GM12801 (cell line): ENCODE data around the gene TSSK2.

ENCODE experiments used
- TF ChIP-seq, protein P1 (sequence below): IDR thresholded peaks from one replicate; pipeline ENCODE4 v1.5.1; 2011; ENCODE audit warnings: control low read depth; ENCODE audit not compliant: insufficient read length; ENCODE audit errors: extremely low read depth

The TSSK2 gene

DNA sequence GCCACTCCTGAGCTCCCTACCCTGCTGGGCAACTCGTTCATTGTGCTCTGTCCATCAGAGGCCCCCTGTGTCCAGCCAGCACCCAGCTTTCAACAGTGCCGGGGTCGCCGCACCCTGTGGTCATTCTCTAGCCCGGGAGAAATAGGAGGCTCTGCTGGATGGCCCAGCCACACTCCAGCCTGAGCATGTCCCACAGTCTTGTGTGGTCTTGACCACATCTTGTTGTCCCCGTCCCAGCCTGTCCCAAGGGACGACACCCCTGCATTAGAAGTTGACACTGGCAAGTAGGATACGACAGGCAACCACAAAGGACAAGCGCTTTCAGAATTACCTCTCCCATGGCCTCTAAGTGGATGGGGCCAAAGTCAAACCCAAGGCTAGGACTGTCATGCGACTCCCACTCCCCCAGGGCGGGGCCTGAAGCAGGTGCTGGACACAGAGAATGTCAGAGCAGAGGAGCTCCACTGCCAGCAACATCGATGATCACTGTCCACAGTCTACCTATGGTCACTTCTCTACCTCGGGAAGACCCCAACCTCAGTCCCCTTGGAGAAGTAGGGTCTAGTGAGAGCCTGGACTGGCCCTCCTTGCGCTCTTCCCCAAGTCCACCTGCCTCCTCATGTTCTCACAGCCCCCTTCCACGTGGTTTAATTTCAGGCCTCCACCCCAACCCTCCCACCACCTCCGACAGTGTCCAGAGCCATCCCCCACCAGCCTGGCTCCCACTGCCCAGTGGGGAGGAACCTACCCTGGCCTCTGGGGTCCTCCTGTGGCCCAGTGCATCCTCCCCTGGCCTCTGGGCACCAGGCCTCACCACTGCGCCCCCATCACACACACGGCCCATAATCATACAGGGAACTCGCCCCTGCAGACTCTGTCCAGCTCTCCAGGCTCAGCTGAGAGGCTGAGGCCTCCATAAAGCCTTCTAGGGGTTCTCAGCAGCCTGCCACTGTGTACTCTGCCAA lies 4.5 kb upstream of the TSSK2 start:
- TF ChIP-seq, protein P1, sequence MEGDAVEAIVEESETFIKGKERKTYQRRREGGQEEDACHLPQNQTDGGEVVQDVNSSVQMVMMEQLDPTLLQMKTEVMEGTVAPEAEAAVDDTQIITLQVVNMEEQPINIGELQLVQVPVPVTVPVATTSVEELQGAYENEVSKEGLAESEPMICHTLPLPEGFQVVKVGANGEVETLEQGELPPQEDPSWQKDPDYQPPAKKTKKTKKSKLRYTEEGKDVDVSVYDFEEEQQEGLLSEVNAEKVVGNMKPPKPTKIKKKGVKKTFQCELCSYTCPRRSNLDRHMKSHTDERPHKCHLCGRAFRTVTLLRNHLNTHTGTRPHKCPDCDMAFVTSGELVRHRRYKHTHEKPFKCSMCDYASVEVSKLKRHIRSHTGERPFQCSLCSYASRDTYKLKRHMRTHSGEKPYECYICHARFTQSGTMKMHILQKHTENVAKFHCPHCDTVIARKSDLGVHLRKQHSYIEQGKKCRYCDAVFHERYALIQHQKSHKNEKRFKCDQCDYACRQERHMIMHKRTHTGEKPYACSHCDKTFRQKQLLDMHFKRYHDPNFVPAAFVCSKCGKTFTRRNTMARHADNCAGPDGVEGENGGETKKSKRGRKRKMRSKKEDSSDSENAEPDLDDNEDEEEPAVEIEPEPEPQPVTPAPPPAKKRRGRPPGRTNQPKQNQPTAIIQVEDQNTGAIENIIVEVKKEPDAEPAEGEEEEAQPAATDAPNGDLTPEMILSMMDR = no peak

DNA sequence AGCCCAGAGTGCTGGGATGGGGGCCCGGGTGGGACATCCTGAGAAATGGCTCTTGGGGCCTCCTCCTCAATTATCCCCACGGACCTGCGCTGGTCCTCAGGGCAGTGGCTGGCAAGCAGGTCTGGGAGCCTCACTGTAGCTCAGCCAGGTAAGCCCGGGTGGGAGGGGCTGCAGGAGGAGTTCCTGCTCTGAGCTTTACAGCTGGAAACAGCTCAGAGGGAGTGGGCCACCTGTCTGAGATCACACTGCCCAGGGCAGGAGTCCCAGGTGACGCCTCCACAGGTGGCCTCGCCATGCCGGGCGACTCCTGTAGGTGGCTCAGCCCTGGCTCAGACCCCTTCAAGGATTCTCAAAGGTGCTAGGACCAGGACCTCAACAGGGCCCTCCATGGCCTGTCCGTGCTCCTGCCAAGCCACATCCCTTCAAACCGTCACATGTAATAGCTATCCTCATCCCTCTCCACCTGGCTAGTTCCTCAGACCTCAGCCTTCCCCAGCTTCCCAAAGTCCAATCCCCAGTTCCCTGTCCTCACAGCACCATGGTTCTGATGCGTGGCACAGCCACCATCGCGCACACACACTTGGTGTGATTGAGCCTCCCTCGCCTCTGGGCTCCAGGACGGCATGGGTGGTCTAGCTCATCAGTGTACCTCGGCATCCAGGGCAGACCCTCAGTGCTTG lies 3.6 kb upstream of the TSSK2 start:
- TF ChIP-seq, protein P1 = no peak

DNA sequence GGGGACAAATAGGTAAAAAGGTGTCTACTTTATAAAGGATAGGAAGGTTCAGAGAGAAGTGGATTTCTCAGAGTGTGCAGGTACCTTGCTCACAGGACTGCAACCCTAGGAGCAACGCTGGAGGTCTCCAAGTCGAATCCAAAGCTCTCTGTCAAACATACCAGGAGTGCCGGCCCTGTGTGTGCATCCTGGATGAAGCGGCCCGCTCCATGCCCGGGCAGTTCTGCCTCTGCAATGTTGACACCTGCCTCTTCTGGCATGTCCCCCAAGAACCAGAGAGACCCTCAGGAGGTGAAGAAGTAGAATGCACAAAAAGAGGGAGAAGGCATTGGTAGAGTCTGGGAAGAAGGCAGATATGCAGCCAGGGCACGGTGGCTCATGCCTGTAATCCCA lies 3.1 kb upstream of the TSSK2 start:
- TF ChIP-seq, protein P1 = no peak

DNA sequence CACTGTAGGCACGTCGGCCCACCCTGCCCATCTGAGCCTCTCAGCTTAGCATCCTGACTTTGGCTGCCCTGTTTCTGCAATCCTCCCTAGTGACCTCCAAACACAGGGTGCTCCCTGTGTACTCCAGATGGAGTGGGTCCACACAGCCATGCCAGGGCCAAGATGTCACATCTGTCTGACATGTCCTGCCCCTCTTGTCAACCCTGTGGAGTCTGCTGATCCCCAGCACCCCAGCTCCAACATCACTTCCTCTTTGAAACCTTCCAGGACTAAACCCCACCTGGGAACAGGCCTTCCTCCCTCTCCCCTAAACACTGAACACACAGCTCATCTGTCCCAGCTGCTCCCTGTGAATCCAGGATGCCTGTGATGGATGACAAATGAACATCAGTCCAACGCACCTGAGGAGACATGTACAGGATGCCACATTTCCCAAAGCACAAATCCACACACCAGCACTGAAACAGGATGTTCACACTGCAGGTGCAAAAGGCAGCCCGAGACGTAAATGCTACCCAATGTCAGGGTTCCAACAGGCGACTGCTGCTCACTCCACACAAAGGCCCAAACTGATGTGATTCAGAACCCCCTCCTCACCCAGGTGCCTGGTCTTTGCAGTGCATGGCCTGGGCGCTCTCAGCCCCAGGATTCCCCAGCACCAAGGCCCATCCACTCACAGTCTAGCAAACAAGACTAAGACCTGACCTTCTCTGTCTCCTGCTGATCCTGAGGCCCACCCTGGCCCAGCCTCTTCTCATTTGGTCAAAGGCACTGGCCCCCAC lies 2.0 kb upstream of the TSSK2 start:
- TF ChIP-seq, protein P1 = no peak

DNA sequence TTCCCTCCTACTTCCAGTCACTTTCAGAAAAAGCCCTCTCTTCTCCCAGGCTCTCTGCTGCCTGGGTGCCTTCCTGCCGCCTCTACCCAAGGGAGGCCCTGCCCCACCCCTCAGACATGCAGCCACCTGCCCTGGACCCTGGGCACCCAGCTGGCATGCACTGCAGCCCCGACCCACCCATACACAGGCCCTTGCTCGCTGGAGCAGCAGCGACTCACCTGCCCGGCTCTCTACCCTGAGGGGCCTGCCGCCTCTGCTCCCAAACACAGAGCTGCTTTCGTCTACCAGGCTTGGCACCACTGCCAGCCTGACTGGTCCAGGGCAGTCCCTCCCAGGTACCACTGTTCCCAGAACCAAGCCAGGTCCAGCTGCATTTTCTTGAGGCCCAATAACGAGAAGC lies 1.2 kb upstream of the TSSK2 start:
- TF ChIP-seq, protein P1 = no peak

DNA sequence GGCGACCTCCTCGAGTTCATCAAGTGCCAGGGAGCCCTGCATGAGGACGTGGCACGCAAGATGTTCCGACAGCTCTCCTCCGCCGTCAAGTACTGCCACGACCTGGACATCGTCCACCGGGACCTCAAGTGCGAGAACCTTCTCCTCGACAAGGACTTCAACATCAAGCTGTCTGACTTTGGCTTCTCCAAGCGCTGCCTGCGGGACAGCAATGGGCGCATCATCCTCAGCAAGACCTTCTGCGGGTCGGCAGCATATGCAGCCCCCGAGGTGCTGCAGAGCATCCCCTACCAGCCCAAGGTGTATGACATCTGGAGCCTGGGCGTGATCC lies 542 bp downstream of the TSSK2 start:
- TF ChIP-seq, protein P1 = no peak

DNA sequence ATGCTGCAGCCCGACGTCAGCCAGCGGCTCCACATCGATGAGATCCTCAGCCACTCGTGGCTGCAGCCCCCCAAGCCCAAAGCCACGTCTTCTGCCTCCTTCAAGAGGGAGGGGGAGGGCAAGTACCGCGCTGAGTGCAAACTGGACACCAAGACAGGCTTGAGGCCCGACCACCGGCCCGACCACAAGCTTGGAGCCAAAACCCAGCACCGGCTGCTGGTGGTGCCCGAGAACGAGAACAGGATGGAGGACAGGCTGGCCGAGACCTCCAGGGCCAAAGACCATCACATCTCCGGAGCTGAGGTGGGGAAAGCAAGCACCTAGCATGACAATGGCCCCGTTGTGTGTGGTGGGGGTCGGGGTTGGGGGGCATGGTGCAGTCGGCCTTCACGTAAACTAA lies 1.0 kb downstream of the TSSK2 start:
- TF ChIP-seq, protein P1 = no peak
